Measurements from ENCODE around the gene RHBDL2. TPM values are rescaled to one million over a fixed set of nuclear protein-coding genes. Genes with fewer than 3 reads are reported as not detected.

RHBDL2 gene
- total RNA-seq, 2 experiments from 2014 or later: not detected

Other genes with a start within 250 kb of the RHBDL2 start
- gene RRAGC, start 82.1 kb downstream of the RHBDL2 start, total RNA-seq: 10 to 100 TPM; 13.6 to 14.7 TPM
- gene MYCBP, start 68.5 kb downstream of the RHBDL2 start, total RNA-seq: 1 to 10 TPM; 2.0 to 3.2 TPM
- gene GJA9, start 60.2 kb downstream of the RHBDL2 start, total RNA-seq: not detected
- gene AKIRIN1, start 49.4 kb upstream of the RHBDL2 start, total RNA-seq: 100 to 1,000 TPM; 122 to 123 TPM
- 100 to 1,000 TPM in 1 of 2 experiments, 10 to 100 TPM in 1; 93.1 to 105 TPM for gene NDUFS5, start 84.5 kb upstream of the RHBDL2 start, total RNA-seq

All from CD8-positive, alpha-beta T cell (primary cell).